ENCODE measurements around the gene RNF152.

DNA sequence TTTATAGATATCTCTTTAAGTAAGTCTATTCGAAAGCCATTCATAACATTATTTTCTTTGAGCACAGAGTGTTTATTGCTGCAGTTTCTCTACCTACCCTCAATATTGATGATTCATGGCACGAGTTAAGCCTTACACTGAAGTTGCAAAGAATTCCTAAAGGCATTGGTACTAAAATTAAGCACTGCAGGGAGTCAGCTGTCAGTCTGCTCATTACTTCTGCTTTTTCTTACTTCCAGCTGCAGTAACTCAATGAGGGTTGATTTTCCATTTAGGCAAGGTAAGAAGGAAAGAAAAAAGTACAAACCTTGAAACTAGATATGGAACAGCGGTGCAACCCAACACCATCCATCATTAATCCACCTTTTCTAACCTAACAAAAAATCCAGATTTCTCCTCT is 65.2 kb downstream of the RNF152 start:
- TF ChIP-seq, protein P1, sequence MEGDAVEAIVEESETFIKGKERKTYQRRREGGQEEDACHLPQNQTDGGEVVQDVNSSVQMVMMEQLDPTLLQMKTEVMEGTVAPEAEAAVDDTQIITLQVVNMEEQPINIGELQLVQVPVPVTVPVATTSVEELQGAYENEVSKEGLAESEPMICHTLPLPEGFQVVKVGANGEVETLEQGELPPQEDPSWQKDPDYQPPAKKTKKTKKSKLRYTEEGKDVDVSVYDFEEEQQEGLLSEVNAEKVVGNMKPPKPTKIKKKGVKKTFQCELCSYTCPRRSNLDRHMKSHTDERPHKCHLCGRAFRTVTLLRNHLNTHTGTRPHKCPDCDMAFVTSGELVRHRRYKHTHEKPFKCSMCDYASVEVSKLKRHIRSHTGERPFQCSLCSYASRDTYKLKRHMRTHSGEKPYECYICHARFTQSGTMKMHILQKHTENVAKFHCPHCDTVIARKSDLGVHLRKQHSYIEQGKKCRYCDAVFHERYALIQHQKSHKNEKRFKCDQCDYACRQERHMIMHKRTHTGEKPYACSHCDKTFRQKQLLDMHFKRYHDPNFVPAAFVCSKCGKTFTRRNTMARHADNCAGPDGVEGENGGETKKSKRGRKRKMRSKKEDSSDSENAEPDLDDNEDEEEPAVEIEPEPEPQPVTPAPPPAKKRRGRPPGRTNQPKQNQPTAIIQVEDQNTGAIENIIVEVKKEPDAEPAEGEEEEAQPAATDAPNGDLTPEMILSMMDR (IDR thresholded peaks at IDR 0.05) = no peak
- TF ChIP-seq POLR2A (IDR thresholded peaks at IDR 0.05) = no peak

Data from adrenal gland (tissue), 5 donors.